Astrocyte (in vitro differentiated cells and primary cell): ENCODE results near the gene AREG. TPM values are rescaled to one million over a fixed set of nuclear protein-coding genes. Genes with fewer than 3 reads are reported as not detected.

Experiments
- DNase-seq: peaks from one replicate; pipeline ENCODE4 v3.0.0-alpha.2; 2010; ENCODE audit warnings: low read depth
- FAIRE-seq: peaks from 2 replicates; lab custom pipeline; 2011; peaks lifted over from hg19 to GRCh38; lab: Jason Lieb, UNC
- H2AFZ ChIP-seq: 2 replicates; pipeline ENCODE4 v1.6.0; 2012; ENCODE audit warnings: low read depth, low read length, inconsistent platforms
- H3K27ac ChIP-seq: 2 replicates; pipeline ENCODE4 v1.5.1; 2011; ENCODE audit warnings: low read depth, low read length, inconsistent platforms
- H3K27me3 ChIP-seq: 2 replicates; pipeline ENCODE4 v1.6.0; 2011; ENCODE audit warnings: low read length, inconsistent platforms; ENCODE audit not compliant: insufficient read depth
- H3K36me3 ChIP-seq: 2 replicates; pipeline ENCODE4 v1.5.1; 2011; ENCODE audit warnings: low read length, inconsistent platforms; ENCODE audit not compliant: insufficient read depth
- H3K4me1 ChIP-seq: 2 replicates; pipeline ENCODE4 v1.5.1; 2011; ENCODE audit warnings: low read length, inconsistent platforms; ENCODE audit not compliant: insufficient read depth
- H3K4me2 ChIP-seq: 2 replicates; pipeline ENCODE4 v1.6.0; 2012; ENCODE audit warnings: low read length, inconsistent platforms
- H3K4me3 ChIP-seq: 2 replicates; pipeline ENCODE4 v1.5.1; 2011; ENCODE audit warnings: low read depth, mild to moderate bottlenecking, low read length, inconsistent platforms; ENCODE audit not compliant: insufficient read depth
- H3K79me2 ChIP-seq: 2 replicates; pipeline ENCODE4 v1.6.0; 2012; ENCODE audit warnings: mild to moderate bottlenecking, low read length, inconsistent platforms; ENCODE audit not compliant: insufficient read depth
- H3K9ac ChIP-seq: 2 replicates; pipeline ENCODE4 v1.6.0; 2012; ENCODE audit warnings: mild to moderate bottlenecking, low read length, inconsistent platforms
- H3K9me3 ChIP-seq: 2 replicates; pipeline ENCODE4 v1.5.1; 2012; ENCODE audit warnings: low read depth, mild to moderate bottlenecking, low read length, inconsistent platforms; ENCODE audit not compliant: insufficient read depth
- H4K20me1 ChIP-seq: 2 replicates; pipeline ENCODE4 v1.6.0; 2012; ENCODE audit warnings: low read length, inconsistent platforms; ENCODE audit not compliant: insufficient read depth
- H3K27ac Mint-ChIP-seq: one replicate; pipeline ENCODE4 v1.8.0; 2021; ENCODE audit warnings: mild to moderate bottlenecking, mixed read lengths; ENCODE audit not compliant: unreplicated experiment
- H3K27me3 Mint-ChIP-seq: one replicate; pipeline ENCODE4 v1.8.0; 2021; ENCODE audit warnings: low read depth, mixed read lengths; ENCODE audit not compliant: unreplicated experiment
- H3K36me3 Mint-ChIP-seq: one replicate; pipeline ENCODE4 v1.8.0; 2021; ENCODE audit warnings: low read depth, mixed read lengths; ENCODE audit not compliant: unreplicated experiment
- H3K4me1 Mint-ChIP-seq: one replicate; pipeline ENCODE4 v1.8.0; 2021; ENCODE audit warnings: low read depth, mixed read lengths; ENCODE audit not compliant: unreplicated experiment
- H3K4me3 Mint-ChIP-seq: one replicate; pipeline ENCODE4 v1.8.0; 2021; ENCODE audit warnings: mild to moderate bottlenecking, moderate library complexity, mixed read lengths; ENCODE audit not compliant: unreplicated experiment
- H3K9me3 Mint-ChIP-seq: one replicate; pipeline ENCODE4 v1.8.0; 2021; ENCODE audit warnings: mild to moderate bottlenecking, mixed read lengths; ENCODE audit not compliant: unreplicated experiment
- CTCF ChIP-seq: IDR thresholded peaks from 2 replicates; pipeline ENCODE4 v1.5.1; 2011; ENCODE audit warnings: low read depth, mild to moderate bottlenecking, inconsistent platforms, low read length, moderate library complexity; ENCODE audit not compliant: insufficient read depth
- EZH2 ChIP-seq: IDR thresholded peaks from 2 replicates; pipeline ENCODE4 v1.6.1; 2012; ENCODE audit warnings: mild to moderate bottlenecking, low read length, inconsistent platforms; ENCODE audit not compliant: insufficient read depth
- total RNA-seq: library from RNA; stranded (reverse); gene quantifications from 2 replicates; pipeline ENCODE4 v1.2.1, GENCODE V29; 2021

Gene AREG
- total RNA-seq, 1 donor from 2014 or later: 1.5 TPM

- TF ChIP-seq EZH2: no peak
- TF ChIP-seq CTCF: no peak
- H3K27me3 Mint-ChIP-seq: no peaks in the 10 kb centered on the region
- no peak overlapping the region for H3K27ac ChIP-seq
- H3K4me3 ChIP-seq: no peak overlapping the region
- H3K9me3 ChIP-seq: no peaks in the 10 kb centered on the region
- no peak overlapping the region for H3K9ac ChIP-seq
- FAIRE-seq (no peak), DNase-seq (no peak)
- H3K36me3 Mint-ChIP-seq: no peaks in the 10 kb centered on the region
- H3K4me1 ChIP-seq: no peaks in the 10 kb centered on the region
- no peaks in the 10 kb centered on the region for H3K27me3 ChIP-seq
- H3K27ac Mint-ChIP-seq: no peak overlapping the region
- H3K4me2 ChIP-seq: no peak overlapping the region
- no peaks in the 10 kb centered on the region for H4K20me1 ChIP-seq
- H3K9me3 Mint-ChIP-seq: no peaks in the 10 kb centered on the region
- no peaks in the 10 kb centered on the region for H3K4me1 Mint-ChIP-seq
- H3K4me3 Mint-ChIP-seq: no peak overlapping the region
- no peaks in the 10 kb centered on the region for H3K79me2 ChIP-seq
- no peaks in the 10 kb centered on the region for H3K36me3 ChIP-seq
- H2AFZ ChIP-seq: no peak overlapping the region
Observed at GRCh38 chr4:74486905-74487304, 42.0 kb downstream of the AREG start.

GRCh38 chr4:74487771-74488170 is 42.8 kb downstream of the AREG start:
- no peak for TF ChIP-seq EZH2
- no peak for TF ChIP-seq CTCF
- Histone ChIP-seq H3K4me1 (no peaks in the 10 kb centered on the region), H3K4me3 (no peak overlapping the region), H3K9me3 (no peaks in the 10 kb centered on the region), H3K9ac (no peak overlapping the region), H4K20me1 (no peaks in the 10 kb centered on the region), H3K4me2 (no peak overlapping the region), H2AFZ (no peak overlapping the region), H3K79me2 (no peaks in the 10 kb centered on the region), H3K36me3 (no peaks in the 10 kb centered on the region), H3K27me3 (no peaks in the 10 kb centered on the region), H3K27ac (no peak overlapping the region)
- H3K9me3 Mint-ChIP-seq: no peaks in the 10 kb centered on the region
- H3K4me1 Mint-ChIP-seq: no peaks in the 10 kb centered on the region
- H3K36me3 Mint-ChIP-seq: no peaks in the 10 kb centered on the region
- no peak overlapping the region for H3K27ac Mint-ChIP-seq
- no peak overlapping the region for H3K4me3 Mint-ChIP-seq
- DNase-seq (no peak), FAIRE-seq (no peak)
- no peaks in the 10 kb centered on the region for H3K27me3 Mint-ChIP-seq

- H3K4me3 ChIP-seq: no peak overlapping the region
- no peaks in the 10 kb centered on the region for H3K27me3 ChIP-seq
- H3K9me3 Mint-ChIP-seq: no peaks in the 10 kb centered on the region
- H3K4me1 Mint-ChIP-seq: no peaks in the 10 kb centered on the region
- H3K9ac ChIP-seq: no peak overlapping the region
- DNase-seq: no peak
- no peaks in the 10 kb centered on the region for H3K9me3 ChIP-seq
- no peak for FAIRE-seq
- H3K27ac Mint-ChIP-seq: no peak overlapping the region
- TF ChIP-seq EZH2 (no peak), CTCF (no peak)
- no peak overlapping the region for H2AFZ ChIP-seq
- H3K27ac ChIP-seq: no peak overlapping the region
- H3K79me2 ChIP-seq: no peaks in the 10 kb centered on the region
- H3K36me3 Mint-ChIP-seq: no peaks in the 10 kb centered on the region
- no peaks in the 10 kb centered on the region for H3K36me3 ChIP-seq
- H3K4me3 Mint-ChIP-seq: no peak overlapping the region
- no peaks in the 10 kb centered on the region for H3K4me1 ChIP-seq
- H3K27me3 Mint-ChIP-seq: no peaks in the 10 kb centered on the region
- no peak overlapping the region for H3K4me2 ChIP-seq
- no peaks in the 10 kb centered on the region for H4K20me1 ChIP-seq
Observed at GRCh38 chr4:74490736-74491135, 45.8 kb downstream of the AREG start.
